ENCODE measurements around the gene APOBEC3H. TPM values are rescaled to one million over a fixed set of nuclear protein-coding genes. Genes with fewer than 3 reads are reported as not detected.

APOBEC3H gene
- total RNA-seq, 1 donor = not detected

Small RNA genes within 50 kb of the gene (small RNA-seq; reads per million reads assigned to genes)
- not detected for gene AL022318.2
- not detected for gene COX5BP7

Other genes with a start within 250 kb of the APOBEC3H start
- gene CBX6, start 225.0 kb upstream of the APOBEC3H start, total RNA-seq = 57.7 and 66.5 TPM in 2 replicates
- not detected in 2 replicates for gene APOBEC3A, start 139.6 kb upstream of the APOBEC3H start, total RNA-seq
- gene APOBEC3B, start 114.9 kb upstream of the APOBEC3H start, total RNA-seq = 2.2 and 3.2 TPM in 2 replicates
- 11.9 and 16.4 TPM in 2 replicates for gene APOBEC3C, start 83.0 kb upstream of the APOBEC3H start, total RNA-seq
- gene APOBEC3D, start 76.1 kb upstream of the APOBEC3H start, total RNA-seq = 2.9 and 4.3 TPM in 2 replicates
- gene APOBEC3F, start 56.4 kb upstream of the APOBEC3H start, total RNA-seq = 4.8 and 5.6 TPM in 2 replicates
- gene APOBEC3G, start 20.0 kb upstream of the APOBEC3H start, total RNA-seq = 11.6 and 12.1 TPM in 2 replicates
- 3.9 and 5.2 TPM in 2 replicates for gene CBX7, start 55.4 kb downstream of the APOBEC3H start, total RNA-seq
- gene PDGFB, start 147.7 kb downstream of the APOBEC3H start, total RNA-seq = 7.7 and 11.7 TPM in 2 replicates
- 1,795 and 1,805 TPM in 2 replicates for gene RPL3, start 222.4 kb downstream of the APOBEC3H start, total RNA-seq